Fibroblast of villous mesenchyme (primary cell): ENCODE data around the gene ZNF142. TPM values are rescaled to one million over a fixed set of nuclear protein-coding genes. Genes with fewer than 3 reads are reported as not detected.

Source experiments
- DNase-seq: peaks from one replicate; pipeline ENCODE4 v3.0.0-alpha.2; 2010; ENCODE audit warnings: low read depth
- H3K4me3 ChIP-seq: 2 replicates; pipeline ENCODE4 v1.5.1; 2011; ENCODE audit warnings: low read depth, mild to moderate bottlenecking, low read length
- total RNA-seq: library from RNA; depleted of rRNA; stranded (reverse); fragments of >200 nt; gene quantifications from 2 replicates; pipeline ENCODE4 v1.2.3, GENCODE V29; 2012
- TF ChIP-seq, protein P1 (sequence below): IDR thresholded peaks from 2 replicates; pipeline ENCODE4 v1.5.1; 2012; ENCODE audit warnings: low read depth, mild to moderate bottlenecking, low read length; ENCODE audit not compliant: insufficient read depth

The ZNF142 gene
- total RNA-seq, 1 donor, result 14.7 TPM

DNA sequence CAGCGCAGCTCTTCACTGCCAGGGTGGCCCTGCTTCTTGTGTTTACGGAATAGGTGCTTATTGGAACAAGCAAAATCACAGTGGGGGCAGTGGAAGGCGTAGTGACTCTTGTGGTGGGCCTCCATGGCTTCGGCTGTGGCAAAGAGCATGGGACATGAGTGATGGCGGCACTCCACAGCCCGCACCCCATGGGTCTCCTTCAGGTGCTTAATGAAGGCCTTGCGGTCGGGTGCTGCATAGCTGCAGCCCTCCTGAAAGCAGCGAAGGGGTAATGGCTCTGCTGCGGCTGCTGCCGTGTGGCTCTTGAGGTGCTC is 10.7 kb downstream of the ZNF142 start:
- no peak for DNase-seq
- TF ChIP-seq, protein P1, sequence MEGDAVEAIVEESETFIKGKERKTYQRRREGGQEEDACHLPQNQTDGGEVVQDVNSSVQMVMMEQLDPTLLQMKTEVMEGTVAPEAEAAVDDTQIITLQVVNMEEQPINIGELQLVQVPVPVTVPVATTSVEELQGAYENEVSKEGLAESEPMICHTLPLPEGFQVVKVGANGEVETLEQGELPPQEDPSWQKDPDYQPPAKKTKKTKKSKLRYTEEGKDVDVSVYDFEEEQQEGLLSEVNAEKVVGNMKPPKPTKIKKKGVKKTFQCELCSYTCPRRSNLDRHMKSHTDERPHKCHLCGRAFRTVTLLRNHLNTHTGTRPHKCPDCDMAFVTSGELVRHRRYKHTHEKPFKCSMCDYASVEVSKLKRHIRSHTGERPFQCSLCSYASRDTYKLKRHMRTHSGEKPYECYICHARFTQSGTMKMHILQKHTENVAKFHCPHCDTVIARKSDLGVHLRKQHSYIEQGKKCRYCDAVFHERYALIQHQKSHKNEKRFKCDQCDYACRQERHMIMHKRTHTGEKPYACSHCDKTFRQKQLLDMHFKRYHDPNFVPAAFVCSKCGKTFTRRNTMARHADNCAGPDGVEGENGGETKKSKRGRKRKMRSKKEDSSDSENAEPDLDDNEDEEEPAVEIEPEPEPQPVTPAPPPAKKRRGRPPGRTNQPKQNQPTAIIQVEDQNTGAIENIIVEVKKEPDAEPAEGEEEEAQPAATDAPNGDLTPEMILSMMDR, result no peak
- no peak overlapping the region for H3K4me3 ChIP-seq

DNA sequence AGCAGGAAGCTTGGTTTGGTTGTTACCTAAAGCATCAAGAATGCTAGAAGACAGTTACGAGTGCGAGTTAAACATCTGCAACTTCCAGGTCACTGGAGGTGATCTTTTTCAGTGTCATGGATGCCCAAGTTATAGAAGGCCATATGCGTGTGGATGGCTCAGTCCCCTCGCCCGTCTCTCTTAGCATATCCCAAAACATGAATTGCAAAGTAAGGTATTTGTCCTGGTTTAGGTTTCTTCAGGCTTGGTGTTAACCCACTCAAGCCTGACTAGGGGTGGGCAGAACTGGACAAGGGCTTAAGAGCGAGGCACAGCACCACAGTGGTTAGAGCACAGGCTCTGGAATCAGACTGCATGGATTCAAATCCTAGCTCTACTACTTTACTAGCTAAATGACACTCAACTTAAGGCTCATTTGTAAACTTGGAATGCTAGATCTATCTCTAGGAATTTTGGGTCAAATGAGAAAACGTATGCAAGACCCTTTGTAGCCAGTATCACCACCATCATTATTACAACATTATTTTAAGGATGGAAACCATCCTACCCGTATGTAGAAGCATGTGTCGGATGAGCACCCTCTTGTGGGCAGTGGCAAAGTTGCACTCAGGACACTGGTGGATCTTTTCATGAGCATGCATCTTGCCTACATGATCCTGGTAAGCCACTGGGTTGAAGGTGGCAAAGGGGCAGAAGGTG is 11.2 kb downstream of the ZNF142 start:
- TF ChIP-seq, protein P1, result peak; percentile 87
- H3K4me3 ChIP-seq, result no peak overlapping the region
- peak; percentile 69 for DNase-seq

DNA sequence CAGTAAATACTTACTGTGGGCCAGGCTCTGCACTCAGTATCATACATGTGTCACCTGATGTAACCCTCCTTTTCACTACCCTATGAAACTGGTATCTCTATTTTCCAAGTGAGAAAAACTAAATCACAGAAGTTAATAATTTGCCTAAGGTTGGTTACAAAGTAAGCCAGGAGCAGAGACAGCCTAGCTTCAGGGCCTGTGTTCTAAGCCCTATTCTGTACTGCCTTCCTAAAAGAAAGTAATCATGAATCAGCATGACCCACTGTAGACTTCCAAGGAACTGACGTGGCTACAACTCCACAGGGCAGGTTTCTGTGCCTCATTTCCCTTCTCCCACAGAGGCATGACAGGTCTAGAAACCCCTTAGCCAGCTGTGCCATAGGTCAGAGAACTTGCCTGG is 14.3 kb downstream of the ZNF142 start:
- DNase-seq, result no peak
- H3K4me3 ChIP-seq, result no peak overlapping the region
- TF ChIP-seq, protein P1, result no peak

DNA sequence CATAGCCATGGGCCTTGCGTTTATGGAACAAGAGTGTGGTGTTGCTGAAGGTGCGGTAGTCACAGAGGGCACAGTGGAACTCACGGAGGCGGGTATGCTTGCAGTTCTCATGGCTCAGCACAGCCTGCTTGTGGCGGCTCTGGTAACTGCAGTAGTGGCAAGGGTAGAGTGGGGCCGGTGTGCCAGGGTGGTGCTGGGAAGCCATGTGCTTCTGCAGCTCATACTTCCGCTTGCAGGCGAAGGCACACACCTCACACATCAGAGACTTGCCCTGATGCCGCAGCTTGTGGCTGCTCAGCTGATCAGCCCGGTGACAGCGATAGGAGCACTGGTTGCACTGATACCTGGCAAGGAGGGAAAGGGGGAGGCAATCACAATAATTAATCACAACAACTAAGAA is 14.7 kb downstream of the ZNF142 start:
- no peak for DNase-seq
- TF ChIP-seq, protein P1, result no peak
- H3K4me3 ChIP-seq, result no peak overlapping the region

DNA sequence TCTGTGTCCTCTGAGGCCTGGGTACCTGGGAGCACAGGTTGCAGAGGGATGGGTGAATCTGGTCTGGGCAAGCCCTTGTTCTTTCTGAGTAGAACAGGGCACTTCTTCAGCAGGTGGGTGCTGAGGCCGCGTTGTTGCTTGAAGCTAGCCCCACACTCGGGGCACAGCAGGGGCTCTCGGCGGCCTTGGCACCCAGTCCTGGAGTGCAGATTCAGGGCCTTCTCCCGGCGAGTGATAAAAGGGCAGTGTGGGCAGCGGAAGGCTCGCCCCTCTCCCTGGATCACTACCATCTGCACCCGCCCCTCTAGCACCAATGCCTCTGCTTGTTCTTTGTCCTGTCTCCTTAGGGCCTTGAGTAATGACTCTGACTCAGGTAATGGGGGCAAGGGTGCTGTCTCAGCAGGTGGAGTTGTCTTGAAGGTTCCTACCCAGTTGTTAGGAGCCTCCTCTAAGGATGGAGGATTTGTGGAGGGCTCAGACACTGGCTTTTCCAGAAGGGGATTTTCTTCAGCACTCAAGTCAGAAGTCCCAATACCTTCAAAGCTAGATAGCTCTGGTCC is 15.6 kb downstream of the ZNF142 start:
- no peak for DNase-seq
- no peak overlapping the region for H3K4me3 ChIP-seq
- TF ChIP-seq, protein P1, result no peak

DNA sequence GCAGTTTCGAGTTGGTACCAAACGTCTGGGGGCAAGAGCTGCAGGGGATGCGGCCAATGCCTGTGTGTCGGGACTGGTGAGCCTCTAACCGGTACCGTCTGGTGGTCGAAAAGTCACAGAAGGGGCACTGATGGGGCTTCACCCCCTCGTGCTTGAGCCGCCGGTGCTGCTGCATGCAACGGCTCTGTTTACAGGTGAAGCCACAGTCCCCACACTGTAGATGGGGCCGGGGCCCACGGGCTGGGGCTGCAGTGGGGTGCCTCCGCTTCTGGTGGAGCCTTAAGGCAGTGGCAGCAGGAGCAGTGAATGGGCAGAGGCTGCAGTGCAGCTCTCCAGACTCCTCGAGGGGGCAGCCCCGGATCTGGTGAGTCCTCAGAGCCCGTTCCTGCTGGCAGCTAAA is 16.6 kb downstream of the ZNF142 start:
- TF ChIP-seq, protein P1, result no peak
- DNase-seq, result no peak

More for the DNA sequence above, 16.6 kb downstream of the ZNF142 start:
- H3K4me3 ChIP-seq, result no peak overlapping the region
